Measurements from ENCODE around the gene FMNL2. TPM values are rescaled to one million over a fixed set of nuclear protein-coding genes. Genes with fewer than 3 reads are reported as not detected.

Gene FMNL2
- total and polyA plus RNA-seq, 10 donors, result 8.8 to 59.3 (median 33.5) TPM

GRCh38 chr2:152587187-152587947, 252.4 kb downstream of the FMNL2 start:
- no peak for DNase-seq
- intact Hi-C loops (cut with DNase I; ENCODE audit: low total_unique reads), result no loop called here
- H3K9me3 ChIP-seq, result no peaks in the 10 kb centered on the region
- peak overlapping the region in 2 of 8 donors; percentile 13 to 34 for H3K27ac ChIP-seq
- no peaks in the 10 kb centered on the region for H3K36me3 ChIP-seq
- no peak overlapping the region for H3K4me3 ChIP-seq
- TF ChIP-seq CTCF (IDR thresholded peaks at IDR 0.05 in 8 of 11, conservative IDR thresholded peaks at IDR 0.05 in 3 of 11), result no peak
- 72 to 91% (median 80%) methylated on average over 7 of the region's 7 CpGs for WGBS, 5 donors
- H3K27me3 ChIP-seq (replicated peaks in 1 of 7), result no peaks in the 10 kb centered on the region
- peaks cover 0 to 16% (median 0%) of the 10 kb centered on the region in 6 donors for H3K4me1 ChIP-seq

GRCh38 chr2:152588998-152589397, 254.0 kb downstream of the FMNL2 start:
- Histone ChIP-seq H3K4me3 (no peak overlapping the region), H3K36me3 (no peaks in the 10 kb centered on the region), H3K27ac (no peak overlapping the region), H3K4me1 (peaks cover 0 to 12% (median 0%) of the 10 kb centered on the region in 6 donors), H3K9me3 (no peaks in the 10 kb centered on the region), H3K27me3 (replicated peaks in 1 of 7) (no peaks in the 10 kb centered on the region)
- TF ChIP-seq POLR2A (IDR thresholded peaks at IDR 0.05), result no peak
- TF ChIP-seq POLR2AphosphoS5 (IDR thresholded peaks at IDR 0.05), result no peak
- TF ChIP-seq CTCF (IDR thresholded peaks at IDR 0.05 in 8 of 11, conservative IDR thresholded peaks at IDR 0.05 in 3 of 11), result no peak
- intact Hi-C loops (cut with DNase I; ENCODE audit: low total_unique reads), result no loop called here
- 62 to 77% (median 73%) methylated on average over 6 of the region's 6 CpGs for WGBS, 5 donors
- no peak for DNase-seq

- H3K4me1 ChIP-seq, result peaks cover 0 to 13% (median 2%) of the 10 kb centered on the region in 6 donors
- TF ChIP-seq POLR2AphosphoS5 (IDR thresholded peaks at IDR 0.05), result peak in 1 of 3 donors; percentile 61
- TF ChIP-seq POLR2A (IDR thresholded peaks at IDR 0.05), result no peak
- no peak for TF ChIP-seq CTCF (IDR thresholded peaks at IDR 0.05 in 8 of 11, conservative IDR thresholded peaks at IDR 0.05 in 3 of 11)
- peak overlapping the region in 5 of 8 donors; percentile 20 to 56 (median 39) for H3K27ac ChIP-seq
- no peaks in the 10 kb centered on the region for H3K9me3 ChIP-seq
- H3K36me3 ChIP-seq, result no peaks in the 10 kb centered on the region
- 47 to 66% (median 51%) methylated on average over 6 of the region's 6 CpGs for WGBS, 5 donors
- no peak overlapping the region for H3K4me3 ChIP-seq
- H3K27me3 ChIP-seq (replicated peaks in 1 of 7), result no peaks in the 10 kb centered on the region
- no peak for DNase-seq
- intact Hi-C loops (cut with DNase I; ENCODE audit: low total_unique reads), result no loop called here
These were observed 259.2 kb downstream of the FMNL2 start for GRCh38 chr2:152594022-152594766.

DNA sequence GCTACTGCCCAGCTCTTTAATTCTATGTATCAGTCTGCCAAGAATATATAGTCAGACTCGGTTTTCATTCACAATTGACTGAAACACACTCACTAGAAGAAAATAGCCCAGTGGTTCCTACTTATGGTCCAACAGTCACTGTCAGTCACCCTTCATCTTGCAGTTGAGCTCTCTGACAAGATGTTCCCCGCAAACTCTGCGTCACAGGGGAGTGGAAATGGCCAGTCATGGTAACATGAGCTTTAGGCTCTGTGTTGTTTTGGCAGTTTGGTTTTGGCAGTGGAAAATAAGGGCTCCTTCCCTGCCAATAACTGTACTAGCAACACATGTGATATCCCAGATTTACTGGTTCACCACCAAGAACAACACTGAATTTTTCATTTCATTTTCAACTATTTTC, 259.8 kb downstream of the FMNL2 start:
- intact Hi-C loops (cut with DNase I; ENCODE audit: low total_unique reads), result no loop called here
- Histone ChIP-seq H3K36me3 (no peaks in the 10 kb centered on the region), H3K9me3 (no peaks in the 10 kb centered on the region), H3K4me1 (peaks cover 0 to 11% (median 2%) of the 10 kb centered on the region in 6 donors), H3K4me3 (no peak overlapping the region), H3K27me3 (replicated peaks in 1 of 7) (no peaks in the 10 kb centered on the region), H3K27ac (peak overlapping the region in 3 of 8 donors; percentile 4 to 39 (median 21))
- DNase-seq, result no peak
- 58 to 89% (median 60%) methylated on average over 3 of the region's 3 CpGs for WGBS, 5 donors
- TF ChIP-seq CTCF (IDR thresholded peaks at IDR 0.05 in 8 of 11, conservative IDR thresholded peaks at IDR 0.05 in 3 of 11) (no peak), POLR2A (IDR thresholded peaks at IDR 0.05) (no peak)

Measured in spleen (tissue), 11 donors.